ENCODE results near the gene HBG1. TPM values are rescaled to one million over a fixed set of nuclear protein-coding genes. Genes with fewer than 3 reads are reported as not detected.

HBG1 gene
- total and polyA plus RNA-seq, 2 of the 4 experiments (the other 2 are of a cell fraction), result not detected

DNA sequence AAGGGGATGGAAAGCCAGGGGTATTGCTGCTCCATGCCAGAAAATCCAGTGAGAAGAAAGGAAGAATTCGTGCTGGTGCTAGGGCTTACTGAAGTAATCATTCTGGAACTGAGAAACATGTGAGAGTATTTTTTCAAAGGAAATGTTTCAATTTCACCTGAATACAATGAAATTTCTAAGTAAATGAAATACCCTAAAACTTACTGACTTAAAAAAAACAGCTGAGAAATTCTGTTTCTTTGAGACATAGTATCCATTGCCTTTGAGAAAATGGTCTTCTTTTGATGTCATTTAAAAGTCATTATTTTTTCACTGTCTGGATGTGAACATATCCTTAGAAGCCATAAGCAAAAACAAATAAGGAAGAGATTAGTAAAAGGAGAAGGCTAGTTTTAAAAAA, 49.1 kb downstream of the HBG1 start, which contains the start of gene OR51V1:
OR51V1 (minus strand) TSS at position 101 of the 400 bp plus-strand sequence; CDS start at position 101, 0 bp downstream.
- H3K9me3 ChIP-seq (ENCODE audit: control insufficient read depth, insufficient read depth, low read length), result no peaks in the 10 kb centered on the region
- POLR2A ChIA-PET (ENCODE audit: unreplicated experiment), result no interaction called here
- CTCF ChIA-PET, result no interaction called here
- DNase-seq (no peak), ATAC-seq (ENCODE audit: low read depth) (no peak)
- no peak within 1 kb of the TSS for H2AK9ac ChIP-seq (replicated peaks; ENCODE audit: low read depth, low read length, poor library complexity)
- H3K36me3 ChIP-seq (ENCODE audit: control insufficient read depth, insufficient read depth, low read length), result no peaks in the 10 kb centered on the region
- 0 out of 2 replicates have a peak within 1 kb of the TSS, but pooled peaks have one; percentile 15 for H3K23ac ChIP-seq (ENCODE audit: low read depth, low read length)
- H2AFZ ChIP-seq (replicated peaks; ENCODE audit: low read length, poor library complexity), result peak within 1 kb of the TSS; percentile 58
- peak within 1 kb of the TSS; percentile 32 for H2BK120ac ChIP-seq (ENCODE audit: low read depth, low read length)
- peak within 1 kb of the TSS in 1 of 2 experiments; percentile 58; a peak in 1 of 4 replicates for H4K8ac ChIP-seq (ENCODE audit: low read depth in 2 of 2, low read length in 2 of 2)
- H4K20me1 ChIP-seq (ENCODE audit: insufficient read depth, low read length), result no peaks in the 10 kb centered on the region
- peak within 1 kb of the TSS; percentile 33; the same call in 1 of the 2 replicates for H4K91ac ChIP-seq (ENCODE audit: insufficient read depth, low read depth, low read length)
- H3K4me3 ChIP-seq (ENCODE audit: insufficient read depth, low read depth, low read length), result no peak within 1 kb of the TSS
- H3K4me2 ChIP-seq (ENCODE audit: low read depth, low read length), result no peak within 1 kb of the TSS
- peak within 1 kb of the TSS; percentile 65; the same call in 2 of the 3 replicates for H2BK15ac ChIP-seq (ENCODE audit: low read depth, low read length)
- no peak within 1 kb of the TSS for H3K56ac ChIP-seq (ENCODE audit: extremely low read depth, insufficient read depth, low read length)
- H3K4me1 ChIP-seq (ENCODE audit: control insufficient read depth, insufficient read depth, low read length), result peaks cover 4% of the 10 kb centered on the region; the same call in 1 of the 2 replicates
- no peak within 1 kb of the TSS for H3K27ac ChIP-seq (ENCODE audit: insufficient read depth, low read length)
- H4K5ac ChIP-seq (ENCODE audit: low read depth, low read length), result peak within 1 kb of the TSS; percentile 84; the same call in 1 of the 2 replicates
- H2BK20ac ChIP-seq (ENCODE audit: low read depth, low read length), result peak within 1 kb of the TSS; percentile 26; the same call in 1 of the 2 replicates
- intact Hi-C loops (cut with micrococcal nuclease), result loop anchor here (5.0 kb wide), 1 partner anchor 573 kb away; no protein-coding TSS in a partner anchor
- no peaks in the 10 kb centered on the region for H3K27me3 ChIP-seq (ENCODE audit: control insufficient read depth, insufficient read depth, low read length)
- no CpG with 5 or more reads among the region's 1 CpG for WGBS, 2 experiments (ENCODE audit: extremely low coverage in 2 of 2, insufficient read length in 1 of 2)
- no TSS peak for BruUV-seq (replicated peaks)
- H3K79me1 ChIP-seq (ENCODE audit: low read depth in 1 of 2, low read length in 2 of 2), result no peaks in the 10 kb centered on the region
- H2BK5ac ChIP-seq (ENCODE audit: low read depth, low read length, poor library complexity, severe bottlenecking), result peak within 1 kb of the TSS; percentile 69
- peak within 1 kb of the TSS; percentile 9 for H3K4ac ChIP-seq (ENCODE audit: low read depth, low read length)
- in situ Hi-C loops (cut with MboI; ENCODE audit: low sequenced_read_pairs), result loop anchor here (5.0 to 10.0 kb wide), 2 partner anchors 76 to 172 kb away; no protein-coding TSS in a partner anchor
- H3K14ac ChIP-seq (replicated peaks; ENCODE audit: low read depth, low read length), result no peak within 1 kb of the TSS; the same call in none of the 2 replicates
- TF ChIP-seq NFE2L2 (IDR thresholded peaks at IDR 0.05; ENCODE audit: low read depth, low read length) (no peak), MAZ (IDR thresholded peaks at IDR 0.05; ENCODE audit: borderline replicate concordance, low read depth, low read length) (no peak), SMC3 (IDR thresholded peaks at IDR 0.05; ENCODE audit: low read depth, low read length) (no peak), CTCF (conservative IDR thresholded peaks at IDR 0.05; ENCODE audit: low read depth, low read length) (no peak), RFX5 (IDR thresholded peaks at IDR 0.05; ENCODE audit: low read depth, low read length) (no peak), RCOR1 (IDR thresholded peaks at IDR 0.05; ENCODE audit: insufficient replicate concordance, low read length) (no peak), CEBPB (IDR thresholded peaks at IDR 0.05; ENCODE audit: low read depth, low read length) (no peak), CHD1 (IDR thresholded peaks at IDR 0.05; ENCODE audit: low read depth, low read length) (no peak), POLR2A (IDR thresholded peaks at IDR 0.05; ENCODE audit: low read depth, low read length) (no peak), FOS (IDR thresholded peaks at IDR 0.05; ENCODE audit: low read depth, low read length) (no peak), MAFK (IDR thresholded peaks at IDR 0.05; ENCODE audit: low read depth, low read length) (no peak), BHLHE40 (IDR thresholded peaks at IDR 0.05; ENCODE audit: low read depth, low read length) (no peak), RAD21 (IDR thresholded peaks at IDR 0.05; ENCODE audit: low read length) (no peak)
- TF ChIP-seq, protein P1, sequence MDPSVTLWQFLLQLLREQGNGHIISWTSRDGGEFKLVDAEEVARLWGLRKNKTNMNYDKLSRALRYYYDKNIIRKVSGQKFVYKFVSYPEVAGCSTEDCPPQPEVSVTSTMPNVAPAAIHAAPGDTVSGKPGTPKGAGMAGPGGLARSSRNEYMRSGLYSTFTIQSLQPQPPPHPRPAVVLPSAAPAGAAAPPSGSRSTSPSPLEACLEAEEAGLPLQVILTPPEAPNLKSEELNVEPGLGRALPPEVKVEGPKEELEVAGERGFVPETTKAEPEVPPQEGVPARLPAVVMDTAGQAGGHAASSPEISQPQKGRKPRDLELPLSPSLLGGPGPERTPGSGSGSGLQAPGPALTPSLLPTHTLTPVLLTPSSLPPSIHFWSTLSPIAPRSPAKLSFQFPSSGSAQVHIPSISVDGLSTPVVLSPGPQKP (IDR thresholded peaks at IDR 0.05; ENCODE audit: borderline replicate concordance, low read depth, low read length), result no peak
- dilution Hi-C loops (cut with HindIII; ENCODE audit: low sequenced_read_pairs, unreplicated experiment), result no loop called here
- H2AK5ac ChIP-seq (ENCODE audit: low read depth, low read length), result peak within 1 kb of the TSS; percentile 37
- H3K9ac ChIP-seq (ENCODE audit: low read depth, low read length), result no peak within 1 kb of the TSS
- peak within 1 kb of the TSS; percentile 88; the same call in 1 of the 2 replicates for H3K18ac ChIP-seq (ENCODE audit: low read depth, low read length)
- no peaks in the 10 kb centered on the region for H3K9me1 ChIP-seq (ENCODE audit: insufficient read depth, low read length)
